Parathyroid adenoma (tissue), 2 donors: ENCODE results near the gene HMGN3.
A peak's percentile ranks its signal among the peaks of the same experiment; 100 is the strongest.

Experiments used
- H2AFZ ChIP-seq: fragments of 300-600 bp; sonication (generic); one replicate; pipeline ENCODE4 v1.7.0; 2017; ENCODE audit warnings: antibody characterized with exemption, mild to moderate bottlenecking
- H3K27ac ChIP-seq: fragments of 300-600 bp; sonication (generic); one replicate; pipeline ENCODE4 v1.7.0; 2017
- H3K27me3 ChIP-seq: fragments of 300-600 bp; sonication (generic); one replicate; pipeline ENCODE4 v1.7.0; 2017; ENCODE audit warnings: low read length; ENCODE audit not compliant: control insufficient read depth, insufficient read depth
- H3K36me3 ChIP-seq: fragments of 300-600 bp; sonication (generic); one replicate; pipeline ENCODE4 v1.7.0; 2017; ENCODE audit warnings: low read length; ENCODE audit not compliant: control insufficient read depth, insufficient read depth
- H3K4me1 ChIP-seq: fragments of 300-600 bp; sonication (generic); one replicate; pipeline ENCODE4 v1.7.0; 2017; ENCODE audit warnings: control low read depth
- H3K4me2 ChIP-seq: fragments of 300-600 bp; sonication (generic); one replicate; pipeline ENCODE4 v1.7.0; 2017; ENCODE audit warnings: low read length
- H3K4me3 ChIP-seq: fragments of 300-600 bp; sonication (generic); one replicate; pipeline ENCODE4 v1.7.0; 2017; ENCODE audit warnings: low read depth, low read length
- H3K79me2 ChIP-seq: fragments of 300-600 bp; sonication (generic); one replicate; pipeline ENCODE4 v1.7.0; 2017; ENCODE audit warnings: control low read depth
- H3K9ac ChIP-seq: fragments of 300-600 bp; sonication (generic); one replicate; pipeline ENCODE4 v1.7.0; 2017; ENCODE audit warnings: mild to moderate bottlenecking
- H3K9me3 ChIP-seq: fragments of 300-600 bp; sonication (generic); one replicate; pipeline ENCODE4 v1.7.0; 2017; ENCODE audit warnings: low read length; ENCODE audit not compliant: control insufficient read depth
- TF ChIP-seq, protein P1 (sequence below): fragments of 300-600 bp; sonication (generic); IDR thresholded peaks from one replicate; pipeline ENCODE4 v1.7.0; 2017; ENCODE audit warnings: antibody characterized with exemption, mild to moderate bottlenecking
- donor health status: primary hyperparathyroidism.

Gene HMGN3

DNA sequence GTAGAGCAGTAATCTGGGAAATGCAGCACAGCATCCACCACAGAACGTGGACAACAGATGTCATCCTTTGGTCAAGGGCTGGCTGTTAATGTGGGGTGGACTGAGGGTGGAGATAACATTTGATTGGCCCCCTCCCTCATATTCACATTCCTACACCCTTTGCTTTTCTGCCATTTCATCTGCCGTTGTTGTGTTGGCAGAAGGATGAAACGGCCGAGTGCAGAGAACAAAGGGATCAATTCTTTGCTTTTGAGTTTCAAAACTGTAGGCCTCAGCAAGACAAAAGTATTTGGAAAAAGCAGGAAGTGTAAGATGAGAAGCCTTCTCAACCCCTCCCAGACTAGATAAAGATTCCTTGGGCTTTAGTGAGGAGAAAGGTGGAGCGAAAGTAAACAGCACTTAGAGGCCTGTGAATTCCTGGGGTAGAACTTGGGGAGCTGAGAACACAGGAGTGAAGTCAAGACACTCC, 82.2 kb downstream of the HMGN3 start:
- H3K27me3 ChIP-seq, result no peaks in the 10 kb centered on the region
- no peak overlapping the region for H3K27ac ChIP-seq
- no peaks in the 10 kb centered on the region for H3K36me3 ChIP-seq
- no peak overlapping the region for H3K4me3 ChIP-seq
- H2AFZ ChIP-seq, result peak overlapping the region; percentile 27
- no peak overlapping the region for H3K4me2 ChIP-seq
- TF ChIP-seq, protein P1, sequence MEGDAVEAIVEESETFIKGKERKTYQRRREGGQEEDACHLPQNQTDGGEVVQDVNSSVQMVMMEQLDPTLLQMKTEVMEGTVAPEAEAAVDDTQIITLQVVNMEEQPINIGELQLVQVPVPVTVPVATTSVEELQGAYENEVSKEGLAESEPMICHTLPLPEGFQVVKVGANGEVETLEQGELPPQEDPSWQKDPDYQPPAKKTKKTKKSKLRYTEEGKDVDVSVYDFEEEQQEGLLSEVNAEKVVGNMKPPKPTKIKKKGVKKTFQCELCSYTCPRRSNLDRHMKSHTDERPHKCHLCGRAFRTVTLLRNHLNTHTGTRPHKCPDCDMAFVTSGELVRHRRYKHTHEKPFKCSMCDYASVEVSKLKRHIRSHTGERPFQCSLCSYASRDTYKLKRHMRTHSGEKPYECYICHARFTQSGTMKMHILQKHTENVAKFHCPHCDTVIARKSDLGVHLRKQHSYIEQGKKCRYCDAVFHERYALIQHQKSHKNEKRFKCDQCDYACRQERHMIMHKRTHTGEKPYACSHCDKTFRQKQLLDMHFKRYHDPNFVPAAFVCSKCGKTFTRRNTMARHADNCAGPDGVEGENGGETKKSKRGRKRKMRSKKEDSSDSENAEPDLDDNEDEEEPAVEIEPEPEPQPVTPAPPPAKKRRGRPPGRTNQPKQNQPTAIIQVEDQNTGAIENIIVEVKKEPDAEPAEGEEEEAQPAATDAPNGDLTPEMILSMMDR, result no peak
- no peaks in the 10 kb centered on the region for H3K4me1 ChIP-seq
- H3K9ac ChIP-seq, result no peak overlapping the region
- no peaks in the 10 kb centered on the region for H3K9me3 ChIP-seq
- no peaks in the 10 kb centered on the region for H3K79me2 ChIP-seq
